Measurements from ENCODE around the gene ATM. TPM values are rescaled to one million over a fixed set of nuclear protein-coding genes. Genes with fewer than 3 reads are reported as not detected.

Gene ATM
- total RNA-seq, 1 experiment from 2014 or later = 39.5 TPM

DNA sequence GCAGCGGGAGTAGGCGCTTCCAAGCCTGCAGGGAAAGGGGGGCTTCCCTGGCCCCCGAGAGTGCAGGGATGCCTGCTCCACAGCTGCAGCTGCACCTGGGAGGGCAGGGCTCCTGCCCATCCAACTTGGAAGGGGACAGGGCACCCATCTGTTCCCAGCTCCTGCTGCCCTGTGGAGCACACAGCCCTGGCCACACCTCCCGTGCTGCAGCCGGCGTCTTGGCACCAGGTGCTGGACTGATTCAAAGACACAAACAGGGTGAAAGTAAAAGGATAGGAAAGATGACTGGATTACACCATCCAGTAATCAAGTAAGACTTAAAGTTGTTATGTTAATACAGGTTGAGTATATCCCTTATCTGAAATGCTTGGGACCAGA, 15.2 kb upstream of the ATM start:
- intact Hi-C loops (cut with micrococcal nuclease; ENCODE audit: unreplicated experiment) = no loop called here
- DNase-seq = no peak
- TF ChIP-seq, protein P1, sequence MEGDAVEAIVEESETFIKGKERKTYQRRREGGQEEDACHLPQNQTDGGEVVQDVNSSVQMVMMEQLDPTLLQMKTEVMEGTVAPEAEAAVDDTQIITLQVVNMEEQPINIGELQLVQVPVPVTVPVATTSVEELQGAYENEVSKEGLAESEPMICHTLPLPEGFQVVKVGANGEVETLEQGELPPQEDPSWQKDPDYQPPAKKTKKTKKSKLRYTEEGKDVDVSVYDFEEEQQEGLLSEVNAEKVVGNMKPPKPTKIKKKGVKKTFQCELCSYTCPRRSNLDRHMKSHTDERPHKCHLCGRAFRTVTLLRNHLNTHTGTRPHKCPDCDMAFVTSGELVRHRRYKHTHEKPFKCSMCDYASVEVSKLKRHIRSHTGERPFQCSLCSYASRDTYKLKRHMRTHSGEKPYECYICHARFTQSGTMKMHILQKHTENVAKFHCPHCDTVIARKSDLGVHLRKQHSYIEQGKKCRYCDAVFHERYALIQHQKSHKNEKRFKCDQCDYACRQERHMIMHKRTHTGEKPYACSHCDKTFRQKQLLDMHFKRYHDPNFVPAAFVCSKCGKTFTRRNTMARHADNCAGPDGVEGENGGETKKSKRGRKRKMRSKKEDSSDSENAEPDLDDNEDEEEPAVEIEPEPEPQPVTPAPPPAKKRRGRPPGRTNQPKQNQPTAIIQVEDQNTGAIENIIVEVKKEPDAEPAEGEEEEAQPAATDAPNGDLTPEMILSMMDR (IDR thresholded peaks at IDR 0.05; ENCODE audit: unreplicated experiment) = no peak
- H3K4me1 Mint-ChIP-seq (ENCODE audit: low read depth, unreplicated experiment) = no peaks in the 10 kb centered on the region
- H3K27me3 Mint-ChIP-seq (ENCODE audit: unreplicated experiment) = no peaks in the 10 kb centered on the region
- BruUV-seq (replicated peaks) = no TSS peak
- H3K36me3 Mint-ChIP-seq (ENCODE audit: insufficient read depth, unreplicated experiment) = peaks cover 4% of the 10 kb centered on the region
- H3K27ac Mint-ChIP-seq (ENCODE audit: unreplicated experiment) = no peak overlapping the region
- peaks cover 6% of the 10 kb centered on the region for H3K9me3 Mint-ChIP-seq (ENCODE audit: low read depth, unreplicated experiment)
- no peak overlapping the region for H3K4me3 Mint-ChIP-seq (ENCODE audit: low read depth, unreplicated experiment)
- CTCF ChIA-PET = no interaction called here

DNA sequence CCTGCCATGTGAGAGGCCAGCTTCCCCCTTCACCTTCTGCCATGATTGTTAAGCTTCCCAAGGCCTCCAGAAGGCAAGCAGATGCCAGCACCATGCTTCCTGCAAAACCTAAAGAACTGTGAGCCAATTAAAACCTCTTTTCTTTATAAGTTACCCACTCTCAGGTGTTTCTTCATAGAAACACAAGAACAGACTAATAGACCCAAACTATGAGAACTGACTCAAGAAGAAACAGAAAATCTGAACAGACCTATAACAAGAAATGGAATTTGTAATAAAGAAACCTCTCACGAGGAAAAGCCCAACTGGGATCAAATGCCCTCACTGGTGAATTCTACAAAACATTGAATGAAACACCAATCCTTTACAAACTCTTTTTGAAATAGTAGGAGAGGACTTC, 12.4 kb upstream of the ATM start:
- TF ChIP-seq, protein P1 (IDR thresholded peaks at IDR 0.05; ENCODE audit: unreplicated experiment) = no peak
- no peak overlapping the region for H3K4me3 Mint-ChIP-seq (ENCODE audit: low read depth, unreplicated experiment)
- intact Hi-C loops (cut with micrococcal nuclease; ENCODE audit: unreplicated experiment) = no loop called here
- no TSS peak for BruUV-seq (replicated peaks)
- no peaks in the 10 kb centered on the region for H3K4me1 Mint-ChIP-seq (ENCODE audit: low read depth, unreplicated experiment)
- DNase-seq = no peak
- no peak overlapping the region for H3K27ac Mint-ChIP-seq (ENCODE audit: unreplicated experiment)
- CTCF ChIA-PET = no interaction called here
- H3K36me3 Mint-ChIP-seq (ENCODE audit: insufficient read depth, unreplicated experiment) = peaks cover 4% of the 10 kb centered on the region
- H3K27me3 Mint-ChIP-seq (ENCODE audit: unreplicated experiment) = no peaks in the 10 kb centered on the region
- peaks cover 3% of the 10 kb centered on the region for H3K9me3 Mint-ChIP-seq (ENCODE audit: low read depth, unreplicated experiment)

DNA sequence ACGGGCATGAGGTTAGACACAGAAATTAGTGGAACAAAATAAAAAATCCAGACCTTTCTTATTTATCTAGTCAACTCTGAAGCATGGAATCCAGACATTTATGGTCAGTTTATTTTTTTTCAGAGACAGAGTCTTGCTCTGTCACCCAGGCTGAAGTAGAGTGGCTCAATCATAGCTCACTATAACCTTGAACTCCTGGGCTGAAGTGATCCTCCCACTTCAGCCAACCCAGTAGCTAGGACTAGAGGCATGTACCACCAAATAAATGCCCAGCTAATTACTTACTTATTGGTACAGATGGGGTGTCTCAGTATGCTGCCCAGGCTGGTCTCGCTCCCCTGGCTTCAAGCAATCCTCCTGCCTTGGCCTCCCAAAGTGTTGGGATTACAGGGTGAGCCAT, 9.1 kb upstream of the ATM start:
- Mint-ChIP-seq H3K9me3 (ENCODE audit: low read depth, unreplicated experiment) (no peaks in the 10 kb centered on the region), H3K27me3 (ENCODE audit: unreplicated experiment) (no peaks in the 10 kb centered on the region), H3K4me1 (ENCODE audit: low read depth, unreplicated experiment) (peaks cover 6% of the 10 kb centered on the region), H3K27ac (ENCODE audit: unreplicated experiment) (no peak overlapping the region), H3K36me3 (ENCODE audit: insufficient read depth, unreplicated experiment) (peaks cover 4% of the 10 kb centered on the region), H3K4me3 (ENCODE audit: low read depth, unreplicated experiment) (no peak overlapping the region)
- intact Hi-C loops (cut with micrococcal nuclease; ENCODE audit: unreplicated experiment) = no loop called here
- no TSS peak for BruUV-seq (replicated peaks)
- DNase-seq = no peak
- TF ChIP-seq, protein P1 (IDR thresholded peaks at IDR 0.05; ENCODE audit: unreplicated experiment) = no peak
- CTCF ChIA-PET = interaction anchor here (0.5 to 0.6 kb wide), 2 partner anchors 118 to 445 kb away, joined by 3 to 7 read pairs; no protein-coding TSS in a partner anchor

DNA sequence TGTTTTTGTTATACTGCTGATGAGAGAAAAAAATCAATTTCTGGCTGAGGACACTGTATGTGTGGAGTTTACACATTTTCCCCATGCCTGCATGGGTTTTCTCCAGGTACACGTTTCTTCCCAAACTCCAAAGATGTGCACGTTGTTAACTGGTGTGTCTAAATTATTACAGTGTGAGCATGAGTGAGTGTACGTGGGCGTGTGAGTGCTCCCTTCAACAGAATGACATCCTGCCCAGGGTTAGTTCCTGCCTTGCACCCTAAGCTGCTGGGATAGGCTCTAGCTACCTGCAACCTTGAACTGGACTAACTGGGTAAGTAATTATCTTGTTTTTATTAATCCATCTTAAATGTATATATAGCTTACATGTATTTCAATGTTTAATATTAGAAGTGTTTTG, 5.9 kb upstream of the ATM start:
- no TSS peak for BruUV-seq (replicated peaks)
- no peaks in the 10 kb centered on the region for H3K9me3 Mint-ChIP-seq (ENCODE audit: low read depth, unreplicated experiment)

More for the DNA sequence above, 5.9 kb upstream of the ATM start:
- Mint-ChIP-seq H3K4me3 (ENCODE audit: low read depth, unreplicated experiment) (no peak overlapping the region), H3K27me3 (ENCODE audit: unreplicated experiment) (no peaks in the 10 kb centered on the region), H3K4me1 (ENCODE audit: low read depth, unreplicated experiment) (peaks cover 30% of the 10 kb centered on the region), H3K36me3 (ENCODE audit: insufficient read depth, unreplicated experiment) (peaks cover 9% of the 10 kb centered on the region), H3K27ac (ENCODE audit: unreplicated experiment) (no peak overlapping the region)
- DNase-seq = no peak
- TF ChIP-seq, protein P1 (IDR thresholded peaks at IDR 0.05; ENCODE audit: unreplicated experiment) = no peak
- intact Hi-C loops (cut with micrococcal nuclease; ENCODE audit: unreplicated experiment) = no loop called here
- CTCF ChIA-PET = no interaction called here
